AG09309 (cell line): ENCODE measurements around the gene NOS1AP.
"Not testable (repeated sequence)": the region's sequence is repeated elsewhere in the genome, so short reads cannot be mapped to it uniquely, and the experiment has no call there.

ENCODE experiments used
- DNase-seq: peaks from one replicate; pipeline ENCODE4 v3.0.0-alpha.2; 2010; ENCODE audit warnings: low read depth
- H3K4me3 ChIP-seq: 2 replicates; pipeline ENCODE4 v1.5.1; 2011; ENCODE audit warnings: mild to moderate bottlenecking, low read depth, low read length, moderate library complexity; ENCODE audit not compliant: control insufficient read depth
- TF ChIP-seq, protein P1 (sequence below): IDR thresholded peaks from 2 replicates; pipeline ENCODE4 v1.5.1; 2011; ENCODE audit warnings: mild to moderate bottlenecking, low read depth, low read length, inconsistent platforms; ENCODE audit not compliant: insufficient read depth, control insufficient read depth; ENCODE audit errors: missing control alignments

Gene NOS1AP

DNA sequence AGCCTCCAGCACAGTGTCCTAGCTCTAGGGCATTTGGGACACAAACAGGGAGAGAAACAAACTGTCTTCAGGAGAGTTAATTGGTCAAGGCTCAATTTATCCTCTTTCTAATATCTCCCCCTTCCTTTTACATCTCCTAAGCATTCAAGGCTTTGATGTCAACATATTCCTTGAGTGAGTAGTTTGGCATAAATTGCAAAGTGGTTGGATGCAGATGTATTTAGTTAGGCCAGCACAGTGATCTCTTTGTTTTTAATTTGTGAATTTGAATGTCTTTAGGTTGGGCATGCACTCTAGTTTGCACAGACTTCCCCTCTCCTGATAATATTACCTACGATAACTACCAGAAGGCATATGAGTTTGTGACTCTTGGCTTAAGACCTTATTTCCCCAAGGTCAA lies 33.3 kb upstream of the NOS1AP start:
- no peak for DNase-seq
- no peak overlapping the region for H3K4me3 ChIP-seq
- TF ChIP-seq, protein P1, sequence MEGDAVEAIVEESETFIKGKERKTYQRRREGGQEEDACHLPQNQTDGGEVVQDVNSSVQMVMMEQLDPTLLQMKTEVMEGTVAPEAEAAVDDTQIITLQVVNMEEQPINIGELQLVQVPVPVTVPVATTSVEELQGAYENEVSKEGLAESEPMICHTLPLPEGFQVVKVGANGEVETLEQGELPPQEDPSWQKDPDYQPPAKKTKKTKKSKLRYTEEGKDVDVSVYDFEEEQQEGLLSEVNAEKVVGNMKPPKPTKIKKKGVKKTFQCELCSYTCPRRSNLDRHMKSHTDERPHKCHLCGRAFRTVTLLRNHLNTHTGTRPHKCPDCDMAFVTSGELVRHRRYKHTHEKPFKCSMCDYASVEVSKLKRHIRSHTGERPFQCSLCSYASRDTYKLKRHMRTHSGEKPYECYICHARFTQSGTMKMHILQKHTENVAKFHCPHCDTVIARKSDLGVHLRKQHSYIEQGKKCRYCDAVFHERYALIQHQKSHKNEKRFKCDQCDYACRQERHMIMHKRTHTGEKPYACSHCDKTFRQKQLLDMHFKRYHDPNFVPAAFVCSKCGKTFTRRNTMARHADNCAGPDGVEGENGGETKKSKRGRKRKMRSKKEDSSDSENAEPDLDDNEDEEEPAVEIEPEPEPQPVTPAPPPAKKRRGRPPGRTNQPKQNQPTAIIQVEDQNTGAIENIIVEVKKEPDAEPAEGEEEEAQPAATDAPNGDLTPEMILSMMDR, result no peak

DNA sequence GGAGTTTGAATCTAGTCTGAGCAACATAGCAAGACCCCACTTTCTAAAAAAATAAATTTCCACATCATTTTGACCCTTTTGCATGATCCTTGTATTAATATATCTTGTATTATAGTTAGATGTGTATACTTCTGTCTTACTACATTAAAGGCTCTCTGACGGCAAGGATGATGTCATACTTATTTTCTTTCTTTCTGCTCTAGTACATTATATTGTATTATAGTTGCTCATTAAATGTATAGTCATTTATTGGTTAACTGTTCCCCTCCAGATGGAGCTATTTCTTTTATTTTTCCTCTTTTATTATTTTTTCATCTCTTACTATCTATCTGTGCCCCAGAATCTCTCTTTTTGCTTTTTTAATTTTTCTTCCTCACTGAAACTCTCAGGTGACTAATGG lies 30.9 kb upstream of the NOS1AP start:
- no peak for DNase-seq
- TF ChIP-seq, protein P1, result no peak
- no peak overlapping the region for H3K4me3 ChIP-seq

DNA sequence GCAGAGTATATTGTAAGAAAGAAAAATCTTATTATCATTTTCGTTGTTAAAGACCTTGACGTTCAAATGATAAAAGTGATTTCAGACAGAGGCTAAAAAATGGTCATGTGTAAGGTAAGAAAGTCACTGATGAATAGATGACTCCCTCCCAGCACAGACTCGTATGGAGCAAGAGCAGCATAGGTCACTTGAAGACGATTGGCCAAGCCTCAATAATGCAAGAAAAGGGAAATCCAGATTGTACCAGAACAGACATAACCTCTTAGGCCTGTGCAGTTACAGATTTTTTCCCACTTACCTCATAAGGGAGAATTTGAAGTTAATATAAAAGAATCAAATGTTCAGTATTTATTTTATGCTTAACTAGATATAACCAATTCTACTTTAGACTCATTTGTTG lies 29.5 kb upstream of the NOS1AP start:
- no peak for DNase-seq
- TF ChIP-seq, protein P1, result no peak
- no peak overlapping the region for H3K4me3 ChIP-seq

DNA sequence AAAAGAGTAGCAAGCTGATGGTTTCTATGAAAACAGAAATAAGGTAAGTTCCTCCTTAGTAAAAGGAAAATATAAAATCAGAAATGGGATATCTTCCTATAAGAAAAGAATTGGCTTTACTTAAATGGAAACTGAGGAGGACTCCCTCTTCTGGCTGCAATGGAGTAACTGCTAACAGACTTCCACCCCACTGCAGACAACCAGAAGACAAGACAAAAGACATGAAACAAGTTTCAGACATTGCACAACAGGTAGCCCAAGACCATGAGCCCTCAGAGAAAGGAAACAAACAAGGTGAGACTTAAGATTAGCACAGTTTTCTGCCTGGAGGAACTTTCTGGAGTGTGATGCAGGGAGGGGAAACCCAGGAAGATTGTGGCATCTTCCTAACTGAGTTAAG lies 28.8 kb upstream of the NOS1AP start:
- DNase-seq, result no peak
- no peak overlapping the region for H3K4me3 ChIP-seq
- TF ChIP-seq, protein P1, result peak; percentile 55

DNA sequence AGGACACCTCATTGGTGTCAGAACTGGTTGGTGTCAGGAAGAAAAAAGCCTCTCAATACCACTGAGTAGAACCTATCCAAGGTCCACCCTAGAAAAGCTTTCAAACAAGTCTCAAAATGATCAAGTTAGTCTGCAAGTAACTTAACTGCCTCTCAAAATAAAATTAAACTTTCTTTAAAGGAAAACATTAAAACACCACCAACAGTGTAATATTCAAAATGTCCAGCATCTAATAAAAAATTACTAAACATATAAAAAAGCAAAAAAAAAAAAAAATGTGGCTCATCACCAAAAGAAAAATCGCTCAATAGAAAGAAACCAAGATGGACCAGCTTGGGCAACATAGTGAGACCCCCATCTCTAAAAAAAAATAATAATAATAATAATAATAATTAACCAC lies 27.1 kb upstream of the NOS1AP start:
- DNase-seq, result no peak

DNA sequence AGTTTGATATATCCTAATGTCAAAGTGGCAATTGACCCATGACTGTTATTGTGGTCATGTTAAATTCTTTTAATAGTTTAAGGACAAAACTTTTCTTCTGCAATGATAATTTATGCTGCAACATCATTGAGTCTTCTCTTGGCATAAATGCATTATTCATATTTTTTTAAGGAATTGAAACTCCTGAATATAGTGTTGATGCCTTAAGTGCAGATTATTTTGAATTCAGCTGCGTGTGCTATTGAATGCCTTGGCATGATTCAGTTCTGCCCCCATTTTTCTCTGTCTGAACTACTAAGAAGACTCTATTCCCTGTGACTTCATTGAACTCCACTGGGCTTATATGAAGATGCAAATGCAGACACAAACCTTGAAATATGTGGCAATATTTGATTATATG lies 22.6 kb upstream of the NOS1AP start:
- DNase-seq, result no peak
- no peak overlapping the region for H3K4me3 ChIP-seq
- TF ChIP-seq, protein P1, result no peak

More for the DNA sequence above, 27.1 kb upstream of the NOS1AP start:
- no peak overlapping the region for H3K4me3 ChIP-seq
- TF ChIP-seq, protein P1, result no peak

DNA sequence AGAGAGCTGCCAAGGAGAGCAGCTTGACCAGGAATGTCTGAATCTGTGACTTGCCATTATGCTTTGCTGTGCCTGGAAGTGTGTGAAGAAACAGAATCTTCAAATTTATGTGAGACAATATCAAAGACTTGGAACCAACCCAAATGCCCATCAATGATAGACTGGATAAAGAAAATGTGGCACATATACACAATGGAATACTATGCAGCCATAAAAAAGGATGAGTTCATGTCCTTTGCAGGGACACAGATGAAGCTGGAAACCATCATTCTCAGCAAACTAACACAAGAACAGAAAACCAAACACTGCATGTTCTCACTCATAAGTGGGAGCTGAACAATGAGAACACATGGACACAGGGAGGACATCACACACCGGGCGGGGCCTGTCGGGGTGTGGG lies 15.5 kb upstream of the NOS1AP start:
- not testable (repeated sequence) for DNase-seq, H3K4me3 ChIP-seq

DNA sequence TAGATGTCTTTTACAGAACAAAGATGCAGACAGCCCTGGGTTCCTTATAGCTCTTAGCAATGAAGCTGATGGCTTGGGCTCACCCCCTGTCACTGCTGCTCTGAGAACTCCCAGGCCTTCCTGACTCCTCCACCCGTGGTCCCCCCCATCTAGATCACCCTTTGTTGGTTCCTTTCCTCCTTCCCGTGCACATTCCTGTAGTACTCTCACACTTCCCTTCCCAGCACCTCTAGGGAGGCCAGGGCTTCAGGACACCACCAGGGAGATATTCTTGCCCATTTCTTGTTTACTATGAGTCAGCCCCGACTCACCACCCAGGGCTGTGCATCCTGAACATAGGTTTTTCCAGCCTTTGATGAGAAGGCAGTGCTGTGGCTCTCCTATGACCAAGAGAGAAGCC lies 14.4 kb upstream of the NOS1AP start:
- TF ChIP-seq, protein P1, result peak; percentile 10
- DNase-seq, result no peak
- H3K4me3 ChIP-seq, result no peak overlapping the region
